HG03575 (cell line): ENCODE results near the gene CKM.

ENCODE experiments used
- ATAC-seq: cut with Tn5 transposase; IDR thresholded peaks from one replicate; pipeline ENCODE4 v1.9.1; 2021; ENCODE audit not compliant: unreplicated experiment, insufficient number of reproducible peaks, low FRiP score; ENCODE audit errors: extremely low read depth

CKM gene

DNA sequence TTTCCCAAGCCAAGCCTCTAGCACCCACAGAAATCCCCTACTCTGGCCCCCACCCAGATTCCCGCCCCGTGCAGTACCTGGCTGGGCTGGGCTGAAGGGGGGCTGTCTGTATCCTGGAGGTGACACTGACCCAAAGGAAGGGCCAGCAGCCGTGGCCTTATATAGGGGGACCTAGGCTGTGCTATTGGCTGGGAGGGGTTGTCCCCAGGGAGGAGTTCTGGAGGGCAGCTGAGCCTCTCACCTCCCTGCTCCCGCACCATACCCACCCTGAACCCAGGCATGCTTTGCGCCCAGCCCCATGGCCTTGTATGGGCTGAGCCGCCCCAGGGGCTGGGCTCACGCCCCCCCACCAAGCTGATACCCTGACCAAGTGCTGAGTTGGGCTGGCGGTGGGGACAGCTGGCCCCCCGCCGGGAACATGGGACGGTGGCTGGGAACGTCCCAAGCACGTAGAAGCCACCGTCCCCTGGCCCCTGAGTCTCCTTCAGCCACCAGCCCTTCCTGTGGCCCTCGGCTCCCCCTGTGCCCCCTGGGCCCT is at the start of gene CKM:
TSS of gene CKM (minus strand) at position 132 of the 538 bp plus-strand sequence. CDS start 3,162 bp downstream, outside the sequence.
- no peak for ATAC-seq

DNA sequence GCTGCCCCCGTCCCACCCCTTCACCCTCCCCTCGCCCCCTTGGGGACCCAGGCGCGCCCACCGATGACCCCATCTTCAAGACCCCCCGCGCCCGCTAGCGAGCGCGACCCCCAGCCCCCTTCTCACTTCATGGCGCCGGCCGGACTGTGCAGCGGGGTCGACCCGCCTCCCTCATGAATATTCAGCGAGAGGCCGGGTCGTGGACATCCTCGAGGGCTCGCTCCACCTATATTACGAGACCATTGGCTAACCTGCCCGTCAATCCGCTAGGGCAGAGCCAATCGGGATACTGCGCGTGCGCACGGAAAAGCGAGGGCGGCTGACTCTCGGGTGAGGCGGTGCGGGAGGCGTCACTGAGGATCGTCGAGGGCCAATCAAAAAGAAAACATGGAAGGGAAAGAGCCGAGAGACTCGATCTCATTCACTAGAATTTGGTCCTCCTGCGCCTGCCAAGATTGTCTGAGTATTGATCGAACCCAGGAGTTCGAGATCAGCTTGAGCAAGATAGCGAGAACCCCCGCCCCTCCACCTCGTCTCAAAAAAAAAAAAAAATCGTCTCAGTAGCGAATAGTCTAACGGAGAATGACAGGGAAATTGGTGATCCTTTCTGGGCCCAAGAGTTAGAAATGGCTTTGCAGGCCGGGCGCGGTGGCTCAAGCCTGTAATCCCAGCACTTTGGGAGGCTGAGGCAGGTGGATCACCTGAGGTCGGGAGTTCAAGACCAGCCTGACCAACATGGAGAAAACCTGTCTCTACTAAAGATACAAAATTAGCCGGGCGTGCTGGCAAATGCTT is 47.9 kb upstream of the CKM start, which contains the start of gene ERCC2:
TSS of gene ERCC2 (minus strand) at position 164 of the 795 bp plus-strand sequence. CDS start at position 131, 33 bp downstream.
- no peak for ATAC-seq

DNA sequence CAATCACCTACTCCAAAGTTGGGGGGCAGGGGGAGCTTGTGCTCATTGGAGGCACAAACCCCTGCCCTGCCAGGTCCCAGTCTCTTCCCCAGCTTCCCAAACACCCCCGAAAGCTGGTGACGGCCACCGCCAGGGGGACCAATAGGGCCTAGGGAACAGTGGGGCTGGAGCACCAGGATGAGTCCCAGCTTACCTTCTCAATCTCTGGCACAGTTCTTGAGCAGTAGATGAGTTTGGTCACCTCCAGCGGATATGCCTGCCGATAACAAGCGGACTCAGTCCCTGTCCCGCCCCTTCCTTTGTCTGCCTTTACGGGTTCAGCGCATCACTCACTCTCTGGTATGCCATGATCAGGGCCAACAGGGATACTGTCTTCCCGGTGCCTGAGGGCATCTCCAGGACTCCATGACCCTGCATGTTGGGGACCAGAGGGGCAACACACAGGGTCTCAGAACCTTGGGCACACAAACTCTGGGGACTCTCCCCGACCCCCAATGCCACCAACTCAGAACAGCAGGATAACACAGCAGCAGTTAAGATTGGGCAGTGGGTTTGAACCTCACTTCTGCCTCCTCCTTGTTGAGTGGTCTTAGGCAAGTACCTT is 46.2 kb upstream of the CKM start:
- no peak for ATAC-seq

DNA sequence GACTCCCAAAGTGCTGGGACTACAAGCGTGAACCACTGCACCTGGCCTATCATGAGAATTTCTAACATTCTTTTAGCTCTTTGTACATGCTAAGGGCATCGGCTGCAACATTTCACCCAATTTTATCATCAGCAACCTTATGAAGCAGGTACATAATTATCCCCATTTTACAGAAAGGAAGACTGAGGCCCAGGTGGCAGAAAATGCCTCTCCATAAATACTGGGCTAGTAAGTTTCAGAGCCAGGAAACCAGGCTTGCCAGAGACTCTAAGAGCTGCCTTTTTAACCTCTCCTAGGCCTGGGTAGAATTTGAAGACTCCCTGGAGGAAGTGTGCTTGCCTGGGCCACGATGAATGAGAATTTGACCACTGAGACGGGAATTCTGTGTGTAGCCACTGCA is 45.5 kb upstream of the CKM start:
- no peak for ATAC-seq

DNA sequence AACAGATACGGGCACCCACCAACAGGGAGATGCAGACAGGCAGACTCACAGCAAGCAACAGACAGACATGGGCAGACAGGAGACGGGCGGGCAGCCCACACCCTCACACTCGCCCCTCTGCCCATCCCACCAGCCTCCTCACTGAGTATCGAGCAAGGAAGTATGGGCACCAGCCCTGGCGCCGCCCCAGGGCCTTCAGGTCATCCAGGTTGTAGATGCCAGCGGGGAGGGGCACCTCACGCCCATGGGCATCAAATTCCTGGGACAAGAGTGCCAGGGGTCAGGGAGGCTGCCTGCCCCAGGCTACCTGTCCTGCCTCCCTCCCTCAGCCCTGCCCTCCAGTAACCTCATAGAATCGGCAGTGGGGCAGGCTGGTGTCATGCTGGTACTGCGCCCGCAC is 42.0 kb upstream of the CKM start:
- no peak for ATAC-seq

- ATAC-seq = no peak
Measured at GRCh38 chr19:45363861-45364459, 41.3 kb upstream of the CKM start.

DNA sequence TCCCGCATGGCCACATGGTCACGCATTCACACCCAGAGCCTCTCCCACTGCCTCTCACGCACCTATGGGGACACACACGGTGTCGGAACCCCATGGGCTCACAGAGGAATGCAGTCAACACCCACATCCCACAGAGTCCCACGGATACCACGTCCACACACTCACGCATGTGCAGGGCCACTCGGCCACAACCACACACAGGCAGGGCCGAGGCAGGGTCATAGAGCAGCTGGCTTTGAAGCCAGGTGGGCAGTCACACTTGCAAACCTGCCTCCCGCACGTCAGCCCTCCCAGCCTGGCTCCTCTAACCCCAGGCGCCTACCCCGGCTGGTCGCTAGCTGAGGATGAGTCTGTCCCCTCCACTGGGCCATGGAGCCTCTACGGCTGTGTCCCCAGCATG is 39.6 kb upstream of the CKM start:
- no peak for ATAC-seq

GRCh38 chr19:45361608-45362007 is 38.9 kb upstream of the CKM start:
- ATAC-seq = no peak

DNA sequence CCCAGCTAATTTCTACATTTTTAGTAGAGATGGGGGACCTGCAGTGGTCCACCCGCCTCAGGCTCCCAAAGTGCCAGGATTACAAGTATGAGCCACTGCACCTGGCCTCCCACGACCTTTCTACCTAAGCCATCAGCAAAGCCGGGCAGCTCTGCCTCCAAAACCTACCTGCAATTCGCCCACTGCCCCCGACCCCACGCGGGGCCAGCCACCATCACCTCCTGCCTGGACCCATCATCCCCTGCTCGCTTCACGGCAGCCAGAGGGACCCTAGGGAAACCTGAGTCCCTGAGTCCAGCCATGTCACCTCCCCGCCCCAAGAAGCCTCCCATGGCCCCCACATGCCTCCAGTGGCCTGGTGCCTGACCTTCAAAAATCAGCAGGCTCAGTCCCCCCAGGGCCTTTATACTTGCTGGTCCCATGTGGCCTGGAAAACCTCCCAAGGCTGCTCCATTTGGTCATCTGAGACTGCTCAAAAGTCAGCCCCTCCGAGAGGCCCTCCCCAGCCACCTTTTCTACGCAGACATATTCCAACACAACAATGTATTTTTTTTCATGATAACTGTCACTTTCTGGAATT is 35.6 kb upstream of the CKM start:
- ATAC-seq = no peak

DNA sequence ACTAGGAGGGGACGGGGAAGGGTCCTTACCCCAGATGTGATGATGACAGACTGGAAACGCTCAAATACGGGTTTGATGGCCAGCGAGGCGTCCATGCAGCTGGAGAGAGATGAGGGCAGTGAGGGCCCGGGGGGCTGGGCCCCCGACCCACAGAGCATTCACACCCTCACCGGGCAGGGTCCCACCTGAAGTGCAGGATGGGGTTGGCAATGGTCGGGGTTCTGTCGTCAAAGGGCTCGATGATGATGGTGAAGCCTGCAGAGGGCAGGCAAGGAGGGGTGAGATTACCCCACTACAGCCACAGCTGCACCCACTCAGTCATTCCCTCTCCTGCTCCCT is 34.7 kb upstream of the CKM start:
- no peak for ATAC-seq

DNA sequence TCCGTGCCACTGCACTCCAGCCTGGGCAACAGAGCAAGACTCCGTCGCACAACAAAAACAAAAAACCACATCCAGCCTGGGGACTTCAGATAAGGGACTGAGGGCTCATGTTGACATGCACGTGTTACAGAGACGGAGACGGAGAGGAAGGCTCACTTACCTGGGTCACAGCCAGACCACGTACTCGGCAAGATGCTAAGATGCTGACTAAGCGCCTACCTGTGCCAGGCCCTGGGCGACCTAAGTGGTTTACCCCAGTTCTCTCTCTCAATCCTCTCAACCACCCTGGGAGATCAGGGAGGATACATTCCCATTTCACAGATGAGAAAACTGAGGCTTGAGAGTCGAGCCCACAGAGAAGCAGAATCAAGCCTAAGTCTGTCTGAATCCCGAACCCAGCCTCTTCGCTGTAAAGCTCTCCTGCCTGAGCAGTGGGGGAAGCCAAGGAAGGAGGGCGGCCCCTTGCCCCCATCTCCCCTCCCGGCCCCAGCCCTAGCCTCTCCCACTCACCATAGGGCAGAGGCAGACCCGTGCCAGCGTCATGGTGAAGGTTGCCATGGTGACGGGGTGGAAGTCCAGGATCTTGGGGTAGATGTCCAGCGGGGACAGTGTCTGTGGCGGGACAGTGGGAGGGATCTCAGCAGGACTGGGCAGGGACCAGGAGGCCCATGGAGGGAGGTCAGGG is 34.2 kb upstream of the CKM start:
- ATAC-seq = no peak

GRCh38 chr19:45355910-45356309 is 33.2 kb upstream of the CKM start:
- ATAC-seq = no peak

DNA sequence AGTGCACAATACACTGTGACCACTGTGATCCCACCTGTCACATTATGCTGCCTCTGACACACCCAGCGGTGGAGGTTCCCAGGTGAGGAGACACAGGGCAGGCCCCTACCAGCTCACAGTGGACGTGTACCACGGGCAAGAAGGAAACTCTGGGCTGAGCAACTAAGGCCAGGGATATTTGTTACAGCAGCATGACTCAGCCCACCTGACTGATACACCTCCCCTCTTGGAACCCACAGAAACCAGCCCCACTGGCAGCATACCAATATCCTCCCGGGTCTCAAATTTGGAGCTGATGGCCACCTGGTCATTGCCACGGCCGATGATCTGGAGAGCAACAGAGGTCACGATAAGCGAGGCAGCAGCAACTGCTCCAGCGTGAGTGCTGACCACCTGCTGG is 32.7 kb upstream of the CKM start:
- no peak for ATAC-seq

GRCh38 chr19:45354241-45354842 is 31.7 kb upstream of the CKM start:
- no peak for ATAC-seq

DNA sequence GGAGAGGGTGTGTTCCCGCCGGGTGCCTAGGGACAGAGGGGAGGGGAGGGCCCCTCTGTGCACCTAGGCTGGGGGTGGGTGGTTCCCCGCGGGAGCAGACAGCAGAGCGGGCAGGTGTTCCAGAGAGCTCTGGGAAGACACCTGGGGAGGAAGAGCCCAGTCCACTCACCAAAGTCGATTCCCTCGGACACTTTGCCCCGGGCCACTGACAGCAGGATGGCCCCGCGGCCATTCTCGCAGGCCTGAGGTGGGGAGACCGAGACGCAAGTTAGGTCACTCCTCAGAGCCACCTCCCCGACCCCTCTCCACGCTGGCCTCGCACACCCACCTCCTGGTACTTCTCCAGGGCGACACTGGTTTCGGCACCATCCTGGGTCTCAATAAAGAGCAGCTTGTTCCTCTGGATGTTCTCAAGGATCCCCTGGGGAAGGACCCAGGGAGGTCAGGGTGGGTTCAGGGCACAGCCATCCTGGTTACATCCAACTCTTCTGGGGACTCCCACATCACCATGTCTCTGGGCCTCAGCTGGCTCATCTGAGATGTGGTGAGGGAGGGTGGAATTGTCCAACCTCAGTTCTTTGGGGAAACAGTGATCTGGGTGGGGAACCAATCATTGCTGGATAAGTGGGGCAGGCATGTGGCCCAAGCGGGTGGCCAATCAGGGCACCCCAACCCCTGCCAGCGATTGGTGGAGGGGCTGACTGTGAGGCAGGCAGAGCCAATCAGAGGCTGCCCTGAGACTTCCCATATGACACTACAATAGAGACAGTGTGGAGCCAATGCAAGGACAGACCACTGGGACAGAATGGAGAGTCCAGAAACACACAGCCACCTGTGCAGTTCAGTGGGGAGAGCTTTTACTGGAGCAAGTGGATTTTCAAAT is 30.5 kb upstream of the CKM start:
- no peak for ATAC-seq

DNA sequence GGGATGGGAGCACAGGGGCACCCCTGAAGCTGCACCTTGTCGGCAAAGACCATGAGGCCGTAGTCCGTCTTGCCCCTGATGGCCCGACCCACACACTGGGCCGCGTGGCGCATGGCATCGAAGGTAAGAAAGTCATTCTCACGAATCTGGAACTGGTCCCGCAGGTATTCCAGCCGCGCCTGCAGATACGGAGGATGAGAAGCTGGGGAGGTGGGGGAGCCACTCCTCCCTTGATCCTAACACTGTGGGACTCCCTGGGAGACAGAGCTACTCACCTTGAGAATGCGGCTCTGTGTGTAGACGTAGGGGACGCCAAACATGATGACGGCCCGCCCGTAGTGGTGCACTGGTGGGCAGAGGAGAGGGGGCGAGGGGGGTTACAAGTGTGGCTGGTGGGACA is 29.8 kb upstream of the CKM start:
- ATAC-seq = no peak

DNA sequence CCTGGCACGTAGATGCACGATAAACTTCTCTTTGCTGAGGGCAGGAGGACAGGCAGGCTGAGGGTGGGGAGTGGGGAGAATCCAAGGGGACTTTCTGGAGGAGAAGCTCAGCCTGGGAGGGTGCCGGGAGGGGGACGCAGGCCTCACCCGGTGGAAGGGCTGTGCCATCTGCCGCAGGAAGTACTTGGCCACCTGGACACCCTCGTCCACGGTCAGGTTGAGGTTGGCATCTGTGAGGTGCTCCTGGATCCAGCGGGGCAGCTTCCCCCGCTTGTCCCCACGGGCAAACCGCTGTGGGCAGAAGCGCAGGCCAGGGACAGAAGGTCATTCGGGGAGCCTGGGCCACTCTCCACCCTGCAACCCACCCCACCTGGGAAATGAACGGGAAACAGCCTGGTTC is 29.4 kb upstream of the CKM start:
- no peak for ATAC-seq

GRCh38 chr19:45351401-45351952 is 28.8 kb upstream of the CKM start:
- ATAC-seq = no peak
